Cortex of kidney (tissue), 1 donor: Measurements from ENCODE around the gene CBFA2T3.

Experiments used
- DNase-seq: peaks from one replicate; lab custom pipeline; 2025; lab: John Stamatoyannopoulos, UW

CBFA2T3 gene

GRCh38 chr16:88856828-88857727 is 119.9 kb downstream of the CBFA2T3 start, which contains the start of the genes GALNS and TRAPPC2L:
Gene GALNS, minus strand, starts transcription at chr16:88856947. Its CDS starts 70 bp downstream, at chr16:88856877.
Gene TRAPPC2L, plus strand, starts transcription at chr16:88857127. Its CDS starts 24 bp downstream, at chr16:88857151.
- peak; percentile 87 for DNase-seq

- DNase-seq = no peak
Observed at GRCh38 chr16:88856122-88856827, 120.7 kb downstream of the CBFA2T3 start.

GRCh38 chr16:88855736-88856121 is 121.3 kb downstream of the CBFA2T3 start:
- no peak for DNase-seq

- no peak for DNase-seq
Observed at GRCh38 chr16:88855176-88855575, 121.8 kb downstream of the CBFA2T3 start.

- no peak for DNase-seq
Observed at GRCh38 chr16:88854306-88855111, 122.5 kb downstream of the CBFA2T3 start.

- no peak for DNase-seq
Observed at GRCh38 chr16:88853325-88853941, 123.6 kb downstream of the CBFA2T3 start.

- no peak for DNase-seq
Observed at GRCh38 chr16:88851616-88852015, 125.4 kb downstream of the CBFA2T3 start.

- DNase-seq = no peak
Observed at GRCh38 chr16:88850531-88851199, 126.3 kb downstream of the CBFA2T3 start.

GRCh38 chr16:88848557-88848956 is 128.4 kb downstream of the CBFA2T3 start:
- no peak for DNase-seq

- DNase-seq = no peak
Observed at GRCh38 chr16:88847654-88848053, 129.4 kb downstream of the CBFA2T3 start.

- DNase-seq = no peak
Observed at GRCh38 chr16:88846088-88846487, 130.9 kb downstream of the CBFA2T3 start.

- no peak for DNase-seq
Observed at GRCh38 chr16:88844419-88845036, 132.5 kb downstream of the CBFA2T3 start.

- no peak for DNase-seq
Observed at GRCh38 chr16:88843256-88843655, 133.8 kb downstream of the CBFA2T3 start.

- no peak for DNase-seq
Observed at GRCh38 chr16:88842806-88843205, 134.2 kb downstream of the CBFA2T3 start.

GRCh38 chr16:88842308-88842756 is 134.7 kb downstream of the CBFA2T3 start:
- no peak for DNase-seq

GRCh38 chr16:88841521-88842307 is 135.3 kb downstream of the CBFA2T3 start:
- no peak for DNase-seq

GRCh38 chr16:88840600-88841215 is 136.3 kb downstream of the CBFA2T3 start:
- no peak for DNase-seq

GRCh38 chr16:88839745-88840599 is 137.0 kb downstream of the CBFA2T3 start:
- no peak for DNase-seq
